Right lung (tissue), 5 donors: ENCODE results near the gene CTSF. TPM values are rescaled to one million over a fixed set of nuclear protein-coding genes. Genes with fewer than 3 reads are reported as not detected.
"Not testable (repeated sequence)": the region's sequence is repeated elsewhere in the genome, so short reads cannot be mapped to it uniquely, and the experiment has no call there.

Experiments
- DNase-seq, 2 donors: peaks; one replicate each; pipeline ENCODE4 v3.0.0-alpha.2; 2013
- polyA plus RNA-seq, 5 donors: library from polyadenylated mRNA; unstranded; fragments of 120-200 nt; gene quantifications; one replicate each; pipeline versions ENCODE4 v1.2.1 to v1.2.3, GENCODE V29; 2013; ENCODE audit warnings: inconsistent platforms in 1 of 5, low replicate concordance in 1 of 5; ENCODE audit not compliant: insufficient read length in 5 of 5, insufficient read depth in 1 of 5

The CTSF gene
- polyA plus RNA-seq, 5 donors: 33.9 to 54.7 (median 51.8) TPM

DNA sequence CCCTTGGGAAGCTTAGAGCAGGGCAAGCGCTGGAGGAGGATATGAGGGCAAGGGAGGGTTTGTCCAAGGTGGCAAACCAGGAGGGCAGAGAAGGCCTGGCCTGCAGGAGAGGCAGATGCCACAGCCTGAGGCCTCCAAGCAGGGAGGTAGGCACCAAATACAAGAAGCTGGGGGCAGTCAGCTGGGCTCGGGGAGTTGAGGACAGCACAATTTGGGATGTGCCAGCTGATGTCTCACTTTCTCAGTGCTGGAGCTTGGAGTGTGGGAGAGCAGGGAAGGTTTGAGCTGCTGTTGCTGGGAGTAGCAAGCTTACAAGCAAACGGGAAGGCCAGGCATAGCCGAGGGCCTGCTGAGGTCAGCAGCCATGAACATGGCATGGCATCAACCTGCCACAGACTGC is 26.5 kb downstream of the CTSF start:
- DNase-seq: no peak

DNA sequence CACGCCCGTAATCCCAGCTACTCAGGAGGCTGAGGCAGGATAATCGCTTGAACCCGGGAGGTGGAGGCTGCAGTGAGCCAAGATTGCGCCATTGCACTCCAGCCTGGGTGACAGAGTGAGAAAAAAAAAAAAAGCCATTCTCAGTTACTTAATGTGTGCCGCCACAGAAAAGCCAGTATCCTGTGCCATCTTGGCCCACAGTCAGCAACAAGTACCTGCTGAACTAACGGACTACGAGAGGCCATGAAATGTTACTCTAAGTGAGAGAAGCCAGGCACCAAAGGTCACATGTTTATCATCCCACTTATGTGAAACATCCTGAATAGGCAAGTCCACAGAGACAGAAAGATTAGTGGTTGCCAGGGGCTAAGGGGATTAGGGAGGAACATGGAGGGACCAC is 27.8 kb downstream of the CTSF start:
- not testable (repeated sequence) for DNase-seq

DNA sequence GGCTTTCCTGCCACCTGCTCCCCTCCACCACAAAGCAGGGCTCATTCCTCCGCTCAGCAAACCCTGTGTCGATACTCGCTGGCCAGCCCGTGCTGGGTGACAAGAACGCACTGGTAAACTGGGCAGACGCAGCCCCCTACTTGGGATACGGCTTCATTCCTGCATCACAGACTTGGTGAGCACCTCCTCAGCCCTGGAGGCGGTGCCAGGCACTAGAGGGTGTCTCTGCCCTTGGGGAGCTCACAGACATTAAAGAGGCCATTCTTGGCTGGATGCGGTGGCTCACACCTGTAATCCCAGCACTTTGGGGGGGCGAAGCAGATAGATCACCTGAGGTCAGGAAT is 28.6 kb downstream of the CTSF start:
- no peak for DNase-seq

DNA sequence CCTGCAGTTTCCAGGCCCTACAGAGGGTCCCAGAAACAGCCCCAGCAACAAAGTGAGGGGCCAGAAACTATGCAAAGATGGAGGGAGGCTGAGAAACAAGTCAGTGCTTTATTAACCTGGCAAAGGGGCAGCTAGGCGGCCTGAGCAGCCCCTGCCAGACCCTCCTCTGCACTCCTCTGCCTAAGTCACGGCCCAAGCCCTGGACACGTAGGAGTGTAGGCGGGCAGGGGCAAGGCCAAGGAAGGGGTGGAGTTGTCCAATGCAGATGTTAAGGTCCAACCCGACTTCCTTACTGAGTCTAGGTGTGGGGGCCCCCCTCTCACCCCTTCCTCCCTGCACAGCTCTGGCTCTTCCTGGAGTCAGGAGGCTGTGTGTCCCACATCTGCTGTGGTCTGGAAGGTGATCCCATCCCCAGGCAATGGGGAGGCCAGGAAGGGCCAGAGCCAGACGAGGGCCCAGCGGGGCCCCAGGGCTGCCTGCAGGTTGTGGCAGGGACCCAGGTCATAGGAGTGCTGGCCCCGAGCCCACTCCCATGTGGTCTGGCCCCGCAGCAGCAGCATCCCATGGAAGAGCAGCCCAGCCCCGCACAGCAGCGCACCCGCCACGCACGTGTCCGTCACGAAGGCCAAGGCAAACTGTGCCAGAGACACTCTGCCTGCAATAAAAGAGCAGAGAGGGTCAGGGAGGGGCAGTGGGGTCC is 29.1 kb downstream of the CTSF start:
- DNase-seq: no peak

DNA sequence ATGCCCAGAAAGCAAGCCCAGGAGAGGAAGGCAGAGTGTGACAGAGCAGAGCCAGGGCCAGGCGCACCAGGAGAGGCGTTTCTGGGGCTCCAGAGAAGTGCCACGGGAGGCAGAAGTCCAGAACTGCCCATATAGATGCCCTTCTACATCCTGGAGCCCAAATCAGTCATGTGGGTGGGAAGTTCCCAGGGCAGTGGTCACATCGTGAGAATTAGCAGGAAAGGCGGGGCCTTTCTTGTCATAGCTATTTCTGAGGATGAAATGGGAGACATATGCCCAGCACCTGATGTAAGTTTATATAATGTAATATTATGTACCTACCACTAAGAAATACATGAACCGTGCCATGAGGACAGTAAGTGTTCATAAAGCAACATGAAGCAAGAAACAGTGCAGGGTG is 35.6 kb downstream of the CTSF start:
- no peak for DNase-seq

DNA sequence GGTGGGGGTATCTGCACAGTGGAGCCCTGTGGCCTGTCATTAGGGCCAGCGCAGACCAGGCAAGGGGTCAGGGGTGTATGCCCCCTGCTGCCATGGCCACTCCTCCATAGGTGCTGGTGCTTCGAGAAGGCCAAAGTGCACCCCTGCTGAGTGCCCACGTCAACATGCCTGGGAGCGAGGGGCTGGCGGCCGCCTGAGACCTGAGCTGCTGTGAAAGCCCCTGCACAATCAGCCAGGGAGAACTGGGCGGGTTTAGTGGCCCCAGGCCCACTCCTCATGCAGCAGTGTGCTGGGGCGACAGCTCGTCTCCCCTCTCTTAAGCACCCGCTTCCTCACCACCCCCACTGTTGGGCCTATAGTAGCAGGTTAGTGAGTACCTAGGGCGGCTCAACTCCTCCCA is 36.6 kb downstream of the CTSF start:
- DNase-seq: no peak

DNA sequence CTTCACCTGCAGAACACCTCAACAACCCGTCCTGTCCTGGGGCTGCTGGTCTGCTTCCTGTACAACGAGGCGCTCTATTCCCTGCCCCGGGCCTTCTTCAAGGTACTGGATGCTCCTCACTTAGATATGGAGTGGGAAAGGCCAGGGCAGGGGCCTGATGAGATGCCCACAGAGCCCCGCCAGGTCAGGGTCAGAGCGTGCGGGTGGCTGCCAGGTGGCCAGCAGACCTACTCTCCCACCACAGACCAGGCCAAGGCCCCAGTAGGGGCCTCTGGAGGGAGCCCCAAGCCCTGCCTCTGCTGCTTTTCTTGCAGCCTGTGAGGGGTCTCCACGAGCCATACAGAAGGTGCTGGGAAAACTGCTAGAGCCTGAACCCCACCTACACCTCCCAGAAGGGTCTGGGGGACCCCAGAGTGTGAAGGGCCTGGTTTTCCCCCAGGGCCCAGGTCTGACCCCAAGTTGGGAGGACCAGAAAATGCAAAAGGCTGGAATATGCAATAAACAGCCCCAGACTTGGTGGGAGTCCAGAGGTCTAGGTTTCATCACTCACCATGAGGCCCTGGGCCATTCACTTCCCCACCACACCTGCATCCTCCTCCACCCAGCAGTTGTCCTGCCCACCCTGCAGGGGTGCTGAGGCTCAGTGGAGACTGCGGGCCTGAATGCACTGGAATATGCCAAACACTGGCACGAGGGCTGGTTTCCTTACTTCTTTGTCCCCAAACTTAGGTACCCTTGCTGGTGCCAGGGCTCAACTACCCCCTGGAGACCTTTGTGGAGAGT is 37.3 kb downstream of the CTSF start:
- no peak for DNase-seq

DNA sequence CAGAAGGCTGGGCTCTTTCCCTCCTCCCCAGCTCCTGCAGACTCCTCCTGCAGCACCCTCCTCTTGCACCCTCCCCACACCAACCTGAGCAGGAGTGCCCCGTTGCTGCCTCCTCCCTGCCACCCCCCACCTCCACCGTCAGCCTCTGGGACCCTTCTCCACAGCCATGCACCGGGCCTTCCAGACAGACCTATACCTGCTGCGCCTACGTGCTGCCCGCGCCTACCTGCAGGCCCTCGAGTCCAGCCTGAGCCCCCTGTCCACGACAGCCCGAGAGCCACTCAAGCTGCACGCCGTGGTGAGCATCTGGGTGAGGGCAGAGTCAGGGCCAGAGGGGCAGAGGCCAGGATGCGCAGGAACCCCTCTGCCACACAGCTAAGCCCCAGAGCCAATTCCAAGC is 38.8 kb downstream of the CTSF start:
- no peak for DNase-seq

DNA sequence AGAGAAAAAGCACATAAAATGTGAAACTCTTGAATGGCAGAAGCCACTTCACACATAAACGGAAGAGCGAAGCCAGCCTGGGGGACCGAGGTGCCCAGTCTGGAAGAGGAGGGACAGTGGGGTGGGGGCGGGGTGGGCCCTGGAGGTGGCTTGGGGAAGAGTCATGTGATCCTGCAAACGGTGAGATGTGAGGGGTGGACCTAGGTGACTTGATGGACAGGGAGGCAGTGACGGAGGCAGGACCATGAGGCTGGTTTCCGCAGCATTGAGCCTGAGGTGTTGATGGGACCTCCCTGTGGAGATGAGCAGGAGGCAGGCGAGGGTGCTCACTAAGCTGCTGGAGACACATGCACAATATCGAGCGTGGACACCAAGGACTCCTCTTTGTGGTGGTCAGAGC is 39.3 kb downstream of the CTSF start:
- DNase-seq: no peak

DNA sequence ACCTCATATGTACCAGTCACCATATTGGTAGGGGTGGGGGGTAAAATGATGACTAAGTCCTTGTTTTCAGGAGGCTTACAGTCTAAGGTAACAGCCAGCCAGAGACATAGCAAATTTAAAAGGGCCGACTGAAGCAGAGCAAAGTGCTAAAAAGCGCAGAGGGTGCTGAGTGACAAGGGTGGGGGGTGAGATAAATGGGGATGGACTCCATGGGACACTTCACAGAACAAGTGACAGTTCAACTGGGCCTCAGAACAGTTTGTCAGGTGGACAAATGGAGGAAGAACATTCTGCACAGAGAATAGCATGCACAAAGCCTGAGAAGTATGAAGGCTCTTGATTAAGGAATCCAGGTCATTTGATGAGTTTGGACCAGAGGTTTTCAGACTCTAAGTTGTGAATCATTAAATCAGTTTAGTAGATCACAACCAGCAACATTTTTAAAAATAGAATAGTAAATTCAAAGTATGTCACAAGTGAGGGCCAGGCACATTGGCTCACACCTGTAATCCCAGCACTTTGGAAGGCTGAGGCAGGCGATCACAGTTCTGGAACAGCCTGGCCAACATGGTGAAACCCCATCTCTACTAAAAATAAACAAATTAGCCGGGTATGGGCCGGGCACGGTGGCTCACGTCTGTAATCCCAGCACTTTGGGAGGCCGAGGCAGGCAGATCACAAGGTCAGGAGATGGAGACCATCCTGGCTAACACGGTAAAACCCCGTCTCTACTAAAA is 43.9 kb downstream of the CTSF start:
- no peak for DNase-seq

DNA sequence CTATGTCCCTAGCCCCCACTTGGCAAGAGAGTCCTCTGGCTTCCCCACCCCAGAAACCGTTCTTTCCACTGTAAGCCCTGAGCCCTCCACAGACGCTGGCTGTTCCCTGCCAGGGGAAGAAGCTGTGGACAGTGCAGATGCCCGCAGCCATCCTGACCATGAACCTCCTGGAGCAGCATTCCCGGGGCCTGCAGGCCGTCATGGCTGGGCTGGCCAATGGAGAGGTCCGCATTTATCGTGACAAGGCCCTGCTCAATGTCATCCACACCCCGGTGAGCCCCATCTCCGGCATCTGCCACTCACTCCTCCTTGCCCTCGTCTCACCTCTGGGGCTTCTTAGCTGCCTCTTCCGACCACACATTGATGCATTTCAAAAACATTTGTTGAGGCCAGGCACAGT is 44.8 kb downstream of the CTSF start:
- DNase-seq: no peak

Other genes starting within 250 kb of the CTSF start
- gene RIN1, start 232.2 kb downstream of the CTSF start, polyA plus RNA-seq: 1 to 10 TPM; 2.1 to 4.5 (median 3.5) TPM
- gene BRMS1, start 223.5 kb downstream of the CTSF start, polyA plus RNA-seq: 10 to 100 TPM; 21.8 to 32.5 (median 25.1) TPM
- gene B4GAT1, start 221.0 kb downstream of the CTSF start, polyA plus RNA-seq: 10 to 100 TPM; 28.1 to 38.5 (median 31.5) TPM
- gene SLC29A2, start 196.8 kb downstream of the CTSF start, polyA plus RNA-seq: 10 to 100 TPM in 2 of 5 donors, 1 to 10 TPM in 3; 7.1 to 12.0 (median 9.5) TPM
- gene NPAS4, start 147.6 kb downstream of the CTSF start, polyA plus RNA-seq: under 1 TPM; 0.14 to 0.38 (median 0.17) TPM
- gene MRPL11, start 129.8 kb downstream of the CTSF start, polyA plus RNA-seq: 10 to 100 TPM; 63.2 to 78.7 (median 73.0) TPM
- gene PELI3, start 101.7 kb downstream of the CTSF start, polyA plus RNA-seq: 1 to 10 TPM; 4.1 to 6.2 (median 4.6) TPM
- 10 to 100 TPM; 13.5 to 25.4 (median 15.8) TPM for gene DPP3, start 88.2 kb downstream of the CTSF start, polyA plus RNA-seq
- gene BBS1, start 58.0 kb downstream of the CTSF start, polyA plus RNA-seq: 10 to 100 TPM; 54.5 to 80.1 (median 58.5) TPM
- 1 to 10 TPM; 3.8 to 6.9 (median 5.7) TPM for gene ZDHHC24, start 22.6 kb downstream of the CTSF start, polyA plus RNA-seq
- 1 to 10 TPM in 1 of 5 donors, under 1 TPM in 1, not detected in 3; 0.24 to 3.8 TPM for gene ACTN3, start 21.7 kb downstream of the CTSF start, polyA plus RNA-seq
- under 1 TPM; 0.10 to 0.18 (median 0.15) TPM for gene CCDC87, start 24.5 kb upstream of the CTSF start, polyA plus RNA-seq
- 10 to 100 TPM; 69.4 to 95.7 (median 82.2) TPM for gene CCS, start 24.6 kb upstream of the CTSF start, polyA plus RNA-seq
- gene RBM14, start 48.0 kb upstream of the CTSF start, polyA plus RNA-seq: 10 to 100 TPM; 69.2 to 90.3 (median 81.2) TPM
- 100 to 1,000 TPM; 222 to 239 (median 232) TPM for gene RBM4, start 70.1 kb upstream of the CTSF start, polyA plus RNA-seq
- 10 to 100 TPM; 68.7 to 81.9 (median 76.5) TPM for gene RBM4B, start 109.3 kb upstream of the CTSF start, polyA plus RNA-seq
- gene SPTBN2, start 160.6 kb upstream of the CTSF start, polyA plus RNA-seq: 10 to 100 TPM in 2 of 5 donors, 1 to 10 TPM in 3; 6.1 to 11.5 (median 8.2) TPM